Ascending aorta (tissue), 2 donors: ENCODE results near the gene PRR20E. TPM values are rescaled to one million over a fixed set of nuclear protein-coding genes. Genes with fewer than 3 reads are reported as not detected.
"Not testable (repeated sequence)": the region's sequence is repeated elsewhere in the genome, so short reads cannot be mapped to it uniquely, and the experiment has no call there.

ENCODE experiments used
- DNase-seq, 2 donors: peaks; one replicate each; pipeline ENCODE4 v3.0.0-alpha.2; 2019; ENCODE audit warnings: low spot score in 2 of 2
- H3K27ac ChIP-seq, 2 donors: fragments of 200-600 bp; sonication (generic); one replicate each; pipeline ENCODE4 v1.5.1; 2016 to 2017; ENCODE audit warnings: mild to moderate bottlenecking in 1 of 2
- H3K27me3 ChIP-seq: fragments of 200-600 bp; sonication (generic); one replicate; pipeline ENCODE4 v1.5.1; 2017
- H3K36me3 ChIP-seq, 2 donors: fragments of 200-600 bp; sonication (generic); one replicate each; pipeline ENCODE4 v1.5.1; 2016
- H3K4me1 ChIP-seq, 2 donors: fragments of 200-600 bp; sonication (generic); one replicate each; pipeline ENCODE4 v1.5.1; 2016 to 2017; ENCODE audit warnings: mild to moderate bottlenecking in 1 of 2
- H3K4me3 ChIP-seq, 2 donors: fragments of 200-600 bp; sonication (generic); one replicate each; pipeline ENCODE4 v1.5.1; 2016 to 2017; ENCODE audit warnings: mild to moderate bottlenecking in 1 of 2
- H3K9me3 ChIP-seq, 2 donors: fragments of 200-600 bp; sonication (generic); one replicate each; pipeline ENCODE4 v1.5.1; 2016
- intact Hi-C: fragments of 100-400 bp; cut with DNase I; formaldehyde crosslinking; loops from one replicate; pipeline ENCODE4 v1.15.1; 2023
- total RNA-seq: library from RNA; depleted of rRNA; stranded (reverse); fragments of >200 nt; gene quantifications from one replicate; pipeline ENCODE4 v1.1.0, GENCODE V29; 2016
- TF ChIP-seq, protein P1 (sequence below), 3 experiments: fragments of 200-600 bp in 2 of 3; fragments of 450-650 bp in 1 of 3; sonication (generic) in 2 of 3; IDR thresholded peaks; one replicate each; pipeline ENCODE4 v1.5.1; 2016 to 2019; ENCODE audit warnings: antibody characterized with exemption in 3 of 3, mild to moderate bottlenecking in 1 of 3, moderate library complexity in 1 of 3

Gene PRR20E
- total RNA-seq = not detected

DNA sequence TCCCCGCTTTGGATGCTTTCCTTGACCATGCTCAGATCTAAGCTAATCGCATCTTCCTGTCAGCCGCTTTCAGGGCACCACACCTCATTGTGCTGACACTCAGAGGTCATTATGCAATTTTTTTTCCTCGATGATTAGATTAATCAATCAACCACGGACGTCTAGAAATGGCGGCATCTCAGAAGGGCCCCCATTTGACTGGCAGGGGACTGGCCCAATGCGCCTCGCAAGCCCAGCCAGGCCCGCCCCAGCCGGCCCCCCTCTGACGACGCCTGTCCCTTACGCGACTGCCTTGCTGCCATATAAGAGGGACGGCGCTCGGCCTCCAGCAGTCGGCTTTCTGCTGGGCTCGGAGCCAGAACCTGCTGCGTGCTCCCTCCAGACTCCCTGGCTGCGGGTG, at the start of gene PRR20E:
TSS of gene PRR20E (plus strand) at position 301 of the 400 bp plus-strand sequence. CDS start 387 bp downstream, outside the sequence.
- H3K4me1 ChIP-seq, H3K27me3 ChIP-seq, H3K4me3 ChIP-seq, H3K36me3 ChIP-seq, DNase-seq, intact Hi-C loops, H3K9me3 ChIP-seq, H3K27ac ChIP-seq: not testable (repeated sequence)

DNA sequence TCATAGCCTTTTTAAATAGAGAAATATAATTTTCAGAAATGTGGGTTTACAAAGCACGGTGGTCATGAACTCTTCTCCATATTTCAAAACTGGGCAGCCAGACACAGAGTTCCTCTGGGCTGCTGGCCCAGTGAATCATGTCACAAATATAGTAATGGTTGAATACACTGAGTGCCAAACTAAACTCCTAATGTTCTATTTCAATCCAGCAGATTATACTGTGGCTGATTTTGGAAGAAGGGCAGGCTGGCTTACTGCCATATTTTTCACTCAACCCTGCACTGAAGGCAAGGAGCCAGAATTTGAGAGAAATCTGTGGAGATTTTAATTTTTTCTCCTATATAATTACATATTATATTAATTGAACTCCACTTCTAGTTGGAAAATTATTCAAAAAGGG, 43.3 kb upstream of the PRR20E start:
- Histone ChIP-seq H3K36me3 (no peaks in the 10 kb centered on the region), H3K4me3 (no peak overlapping the region), H3K27me3 (no peaks in the 10 kb centered on the region), H3K9me3 (no peaks in the 10 kb centered on the region), H3K27ac (peak overlapping the region in 1 of 2 donors; percentile 43), H3K4me1 (peaks cover 0 to 10% of the 10 kb centered on the region in 2 donors)
- TF ChIP-seq, protein P1, sequence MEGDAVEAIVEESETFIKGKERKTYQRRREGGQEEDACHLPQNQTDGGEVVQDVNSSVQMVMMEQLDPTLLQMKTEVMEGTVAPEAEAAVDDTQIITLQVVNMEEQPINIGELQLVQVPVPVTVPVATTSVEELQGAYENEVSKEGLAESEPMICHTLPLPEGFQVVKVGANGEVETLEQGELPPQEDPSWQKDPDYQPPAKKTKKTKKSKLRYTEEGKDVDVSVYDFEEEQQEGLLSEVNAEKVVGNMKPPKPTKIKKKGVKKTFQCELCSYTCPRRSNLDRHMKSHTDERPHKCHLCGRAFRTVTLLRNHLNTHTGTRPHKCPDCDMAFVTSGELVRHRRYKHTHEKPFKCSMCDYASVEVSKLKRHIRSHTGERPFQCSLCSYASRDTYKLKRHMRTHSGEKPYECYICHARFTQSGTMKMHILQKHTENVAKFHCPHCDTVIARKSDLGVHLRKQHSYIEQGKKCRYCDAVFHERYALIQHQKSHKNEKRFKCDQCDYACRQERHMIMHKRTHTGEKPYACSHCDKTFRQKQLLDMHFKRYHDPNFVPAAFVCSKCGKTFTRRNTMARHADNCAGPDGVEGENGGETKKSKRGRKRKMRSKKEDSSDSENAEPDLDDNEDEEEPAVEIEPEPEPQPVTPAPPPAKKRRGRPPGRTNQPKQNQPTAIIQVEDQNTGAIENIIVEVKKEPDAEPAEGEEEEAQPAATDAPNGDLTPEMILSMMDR (IDR thresholded peaks at IDR 0.05) = no peak
- intact Hi-C loops = no loop called here
- DNase-seq = peak; percentile 13 to 81

DNA sequence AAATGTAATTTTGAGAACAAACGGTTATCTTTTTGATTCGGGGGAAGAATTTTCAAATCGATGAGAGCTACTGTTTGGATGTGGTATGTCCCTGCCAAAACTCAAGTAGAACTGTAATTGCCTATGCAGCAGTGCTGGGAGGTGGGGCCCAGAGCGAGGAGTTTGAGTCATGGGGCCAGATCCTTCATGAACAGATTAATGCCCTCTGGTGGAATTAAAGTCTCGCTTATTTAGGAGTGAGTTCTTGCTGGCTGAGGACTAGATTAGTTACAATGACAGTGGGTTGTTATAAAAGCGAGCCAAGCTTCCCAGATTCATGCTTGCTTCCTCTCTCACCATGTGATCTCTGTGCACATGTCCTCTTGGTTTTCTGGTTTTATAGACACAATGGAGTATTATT, 38.1 kb upstream of the PRR20E start:
- TF ChIP-seq, protein P1 (IDR thresholded peaks at IDR 0.05) = no peak
- no peak for DNase-seq
- no peaks in the 10 kb centered on the region for H3K36me3 ChIP-seq
- no peaks in the 10 kb centered on the region for H3K9me3 ChIP-seq
- peaks cover 0 to 5% of the 10 kb centered on the region in 2 donors for H3K4me1 ChIP-seq
- no peak overlapping the region for H3K4me3 ChIP-seq
- no peak overlapping the region for H3K27ac ChIP-seq
- intact Hi-C loops = no loop called here
- no peaks in the 10 kb centered on the region for H3K27me3 ChIP-seq

DNA sequence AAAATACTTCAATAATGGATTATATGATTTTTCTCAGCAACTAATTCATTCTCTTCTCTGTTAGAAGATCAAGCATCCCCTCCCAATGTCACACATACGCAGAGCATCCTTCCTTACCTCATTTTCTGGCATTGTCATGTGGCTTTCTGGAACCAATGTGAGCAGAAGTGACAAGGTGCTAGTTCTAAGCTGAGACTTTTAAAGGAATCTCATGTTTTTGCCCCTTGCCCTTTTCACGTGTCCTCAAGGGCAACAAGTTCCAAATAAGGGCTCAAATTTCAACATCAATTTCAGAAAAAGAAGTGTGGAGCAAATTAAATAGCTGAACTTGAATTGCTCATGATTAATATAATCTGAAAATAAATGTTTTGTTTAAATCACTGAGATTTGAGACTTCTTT, 30.9 kb upstream of the PRR20E start:
- DNase-seq = no peak
- intact Hi-C loops = no loop called here
- TF ChIP-seq, protein P1 (IDR thresholded peaks at IDR 0.05) = no peak

DNA sequence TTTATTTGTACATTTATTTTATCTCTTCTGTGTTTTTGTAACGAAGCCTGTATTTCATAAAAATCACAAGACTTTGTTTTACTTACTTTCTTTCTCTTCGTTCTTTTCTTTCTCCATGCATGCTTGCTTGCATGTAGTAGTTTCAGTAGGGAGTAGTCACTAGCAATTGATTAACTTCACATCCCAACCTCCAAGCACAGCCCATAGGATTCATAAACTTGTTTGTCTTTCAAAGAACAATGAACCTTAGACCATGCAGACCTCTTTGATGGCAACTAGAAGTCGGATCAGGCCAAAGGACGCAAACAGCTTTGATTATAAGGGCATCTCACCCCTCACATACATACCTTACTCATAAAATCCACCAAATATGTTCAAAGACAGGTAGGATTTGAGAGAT, 29.4 kb upstream of the PRR20E start:
- Histone ChIP-seq H3K4me3 (no peak overlapping the region), H3K27ac (no peak overlapping the region), H3K36me3 (no peaks in the 10 kb centered on the region), H3K9me3 (no peaks in the 10 kb centered on the region), H3K27me3 (no peaks in the 10 kb centered on the region), H3K4me1 (no peaks in the 10 kb centered on the region)
- intact Hi-C loops = no loop called here
- no peak for DNase-seq
- TF ChIP-seq, protein P1 (IDR thresholded peaks at IDR 0.05) = no peak

More for the DNA sequence above, 30.9 kb upstream of the PRR20E start:
- Histone ChIP-seq H3K27ac (no peak overlapping the region), H3K27me3 (no peaks in the 10 kb centered on the region), H3K4me3 (no peak overlapping the region), H3K36me3 (no peaks in the 10 kb centered on the region), H3K4me1 (no peaks in the 10 kb centered on the region), H3K9me3 (no peaks in the 10 kb centered on the region)

DNA sequence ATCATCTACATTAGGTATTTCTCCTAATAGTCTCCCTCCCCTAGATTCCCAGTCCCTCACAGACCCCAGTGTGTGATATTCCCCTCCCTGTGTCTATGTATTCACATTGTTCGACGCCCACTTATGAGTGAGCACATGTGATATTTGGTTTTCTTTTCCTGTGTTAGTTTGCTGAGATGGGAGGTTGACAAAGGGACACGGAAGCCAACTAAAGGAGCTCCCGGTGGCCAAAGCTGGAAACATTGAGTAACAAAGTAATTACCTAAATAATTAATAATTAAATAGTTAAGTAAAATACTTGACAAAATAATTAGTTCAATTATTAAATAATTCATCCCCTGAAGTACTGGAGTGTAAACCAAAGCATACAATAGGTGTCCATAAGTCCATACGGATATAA, 28.0 kb upstream of the PRR20E start:
- intact Hi-C loops = no loop called here

DNA sequence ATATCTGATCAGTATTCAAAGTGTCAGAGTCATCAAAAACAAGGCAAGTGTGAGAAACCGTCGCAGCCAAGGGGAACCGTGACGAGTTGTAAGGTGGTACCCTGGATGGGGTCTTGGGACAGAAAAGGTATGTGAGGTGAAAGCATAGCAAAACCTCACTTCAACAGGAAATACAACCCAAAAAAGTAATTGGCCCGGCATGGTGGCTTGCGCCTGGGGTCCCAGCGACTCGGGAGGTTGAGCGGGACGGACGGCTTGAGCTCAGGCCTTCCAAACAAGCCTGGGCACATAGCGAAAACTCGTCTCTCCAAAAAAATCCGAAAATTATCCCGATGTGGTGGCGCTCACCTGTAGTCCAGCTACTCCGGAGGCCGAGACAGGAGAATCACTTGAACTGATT, 27.2 kb upstream of the PRR20E start:
- H3K27me3 ChIP-seq, H3K9me3 ChIP-seq, H3K36me3 ChIP-seq, intact Hi-C loops, DNase-seq, H3K4me1 ChIP-seq, H3K4me3 ChIP-seq, H3K27ac ChIP-seq: not testable (repeated sequence)

More for the DNA sequence above, 28.0 kb upstream of the PRR20E start:
- no peak for DNase-seq
- Histone ChIP-seq H3K27ac (no peak overlapping the region), H3K9me3 (no peaks in the 10 kb centered on the region), H3K36me3 (no peaks in the 10 kb centered on the region), H3K27me3 (no peaks in the 10 kb centered on the region), H3K4me3 (no peak overlapping the region), H3K4me1 (no peaks in the 10 kb centered on the region)
- TF ChIP-seq, protein P1 (IDR thresholded peaks at IDR 0.05) = no peak

DNA sequence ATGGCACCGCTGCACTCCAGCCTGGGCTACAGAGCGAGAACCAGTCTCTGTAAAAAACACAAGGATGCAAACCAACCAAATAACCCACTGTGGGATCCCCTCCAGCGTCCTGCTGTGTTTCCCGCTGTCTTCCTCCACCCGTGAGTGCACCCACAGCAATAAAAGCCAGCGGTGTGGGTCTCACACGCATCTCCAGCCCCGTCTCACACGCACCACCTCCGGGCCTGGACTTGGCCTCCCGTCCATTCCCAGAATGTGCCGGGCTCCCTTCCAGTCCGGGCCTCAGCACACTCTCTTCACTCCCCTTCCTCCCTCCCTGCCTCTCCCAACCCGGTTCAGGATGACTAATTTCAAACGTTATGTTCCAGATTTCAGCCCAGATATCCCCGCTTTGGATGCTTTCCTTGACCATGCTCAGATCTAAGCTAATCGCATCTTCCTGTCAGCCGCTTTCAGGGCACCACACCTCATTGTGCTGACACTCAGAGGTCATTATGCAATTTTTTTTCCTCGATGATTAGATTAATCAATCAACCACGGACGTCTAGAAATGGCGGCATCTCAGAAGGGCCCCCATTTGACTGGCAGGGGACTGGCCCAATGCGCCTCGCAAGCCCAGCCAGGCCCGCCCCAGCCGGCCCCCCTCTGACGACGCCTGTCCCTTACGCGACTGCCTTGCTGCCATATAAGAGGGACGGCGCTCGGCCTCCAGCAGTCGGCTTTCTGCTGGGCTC, 26.6 kb upstream of the PRR20E start, which contains the start of gene PRR20A:
TSS of gene PRR20A (plus strand) at position 684 of the 734 bp plus-strand sequence. CDS start 387 bp downstream, outside the sequence.
- H3K4me1 ChIP-seq, DNase-seq, H3K27me3 ChIP-seq, H3K9me3 ChIP-seq, intact Hi-C loops, H3K36me3 ChIP-seq, H3K27ac ChIP-seq, H3K4me3 ChIP-seq: not testable (repeated sequence)

DNA sequence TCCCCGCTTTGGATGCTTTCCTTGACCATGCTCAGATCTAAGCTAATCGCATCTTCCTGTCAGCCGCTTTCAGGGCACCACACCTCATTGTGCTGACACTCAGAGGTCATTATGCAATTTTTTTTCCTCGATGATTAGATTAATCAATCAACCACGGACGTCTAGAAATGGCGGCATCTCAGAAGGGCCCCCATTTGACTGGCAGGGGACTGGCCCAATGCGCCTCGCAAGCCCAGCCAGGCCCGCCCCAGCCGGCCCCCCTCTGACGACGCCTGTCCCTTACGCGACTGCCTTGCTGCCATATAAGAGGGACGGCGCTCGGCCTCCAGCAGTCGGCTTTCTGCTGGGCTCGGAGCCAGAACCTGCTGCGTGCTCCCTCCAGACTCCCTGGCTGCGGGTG, 19.8 kb upstream of the PRR20E start, which contains the start of gene PRR20B:
TSS of gene PRR20B (plus strand) at position 301 of the 400 bp plus-strand sequence. CDS start 387 bp downstream, outside the sequence.
- intact Hi-C loops, H3K4me3 ChIP-seq, H3K36me3 ChIP-seq, H3K9me3 ChIP-seq, H3K27me3 ChIP-seq, H3K27ac ChIP-seq, DNase-seq, H3K4me1 ChIP-seq: not testable (repeated sequence)
